Measurements from ENCODE around the gene AGPAT4.

AGPAT4 gene

DNA sequence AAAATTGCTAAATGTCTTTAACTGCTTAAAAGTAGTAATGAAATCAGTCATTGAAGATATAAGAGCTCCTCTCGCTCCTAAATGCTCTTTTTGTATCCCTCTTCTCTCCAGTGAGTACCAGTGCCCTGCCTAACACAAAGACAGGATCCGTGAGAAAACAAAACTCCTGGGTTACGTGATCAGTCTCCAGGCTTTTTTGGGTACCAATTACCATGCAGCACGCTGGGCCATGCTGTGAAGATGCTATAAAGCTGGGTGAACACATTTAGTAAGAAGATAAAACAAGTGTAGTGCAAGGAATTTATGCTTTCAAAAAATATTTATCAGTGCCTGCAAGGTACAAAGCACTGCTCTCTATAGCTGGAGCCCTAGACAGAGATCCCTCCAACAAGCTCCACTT, 66.7 kb downstream of the AGPAT4 start:
- DNase-seq (ENCODE audit: low read depth), result no peak
- TF ChIP-seq, protein P1, sequence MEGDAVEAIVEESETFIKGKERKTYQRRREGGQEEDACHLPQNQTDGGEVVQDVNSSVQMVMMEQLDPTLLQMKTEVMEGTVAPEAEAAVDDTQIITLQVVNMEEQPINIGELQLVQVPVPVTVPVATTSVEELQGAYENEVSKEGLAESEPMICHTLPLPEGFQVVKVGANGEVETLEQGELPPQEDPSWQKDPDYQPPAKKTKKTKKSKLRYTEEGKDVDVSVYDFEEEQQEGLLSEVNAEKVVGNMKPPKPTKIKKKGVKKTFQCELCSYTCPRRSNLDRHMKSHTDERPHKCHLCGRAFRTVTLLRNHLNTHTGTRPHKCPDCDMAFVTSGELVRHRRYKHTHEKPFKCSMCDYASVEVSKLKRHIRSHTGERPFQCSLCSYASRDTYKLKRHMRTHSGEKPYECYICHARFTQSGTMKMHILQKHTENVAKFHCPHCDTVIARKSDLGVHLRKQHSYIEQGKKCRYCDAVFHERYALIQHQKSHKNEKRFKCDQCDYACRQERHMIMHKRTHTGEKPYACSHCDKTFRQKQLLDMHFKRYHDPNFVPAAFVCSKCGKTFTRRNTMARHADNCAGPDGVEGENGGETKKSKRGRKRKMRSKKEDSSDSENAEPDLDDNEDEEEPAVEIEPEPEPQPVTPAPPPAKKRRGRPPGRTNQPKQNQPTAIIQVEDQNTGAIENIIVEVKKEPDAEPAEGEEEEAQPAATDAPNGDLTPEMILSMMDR (IDR thresholded peaks at IDR 0.05; ENCODE audit: control insufficient read depth, extremely low read depth, insufficient read depth), result no peak
- no peak overlapping the region for H3K4me3 ChIP-seq (ENCODE audit: low read depth, low read length)

DNA sequence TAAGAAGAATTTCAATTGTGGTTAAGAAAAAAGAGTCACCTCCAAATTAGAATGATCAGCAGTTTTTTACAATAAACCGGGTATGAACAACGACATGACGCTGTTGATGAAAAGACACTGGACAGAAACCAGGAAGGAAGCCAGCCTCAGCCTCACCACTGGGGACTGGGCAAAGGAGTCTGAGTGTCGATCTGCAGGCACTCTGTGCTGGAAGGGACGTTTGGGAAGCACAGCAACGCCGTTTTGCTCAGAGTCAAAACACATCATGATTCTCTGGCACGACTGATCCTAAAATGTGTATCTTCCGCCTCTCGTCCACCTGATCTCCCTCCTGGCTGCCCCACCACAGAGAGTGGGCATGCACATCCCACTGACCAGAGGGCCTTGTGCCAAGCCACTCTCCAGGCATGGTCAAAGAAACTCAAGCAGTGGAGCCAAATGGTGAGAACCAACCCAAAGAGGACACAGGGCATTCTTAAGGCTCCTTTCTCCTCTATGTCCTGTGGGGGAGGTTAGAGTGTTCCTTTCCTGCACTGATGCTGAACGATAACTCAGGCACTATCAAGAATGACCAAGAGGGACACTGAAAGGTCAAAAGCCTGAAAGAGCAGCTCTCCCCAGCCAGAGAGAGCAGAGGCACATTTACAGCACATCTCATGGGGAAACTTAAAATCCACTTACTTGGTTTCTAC, 68.8 kb downstream of the AGPAT4 start:
- DNase-seq (ENCODE audit: low read depth), result no peak
- no peak overlapping the region for H3K4me3 ChIP-seq (ENCODE audit: low read depth, low read length)
- TF ChIP-seq, protein P1 (IDR thresholded peaks at IDR 0.05; ENCODE audit: control insufficient read depth, extremely low read depth, insufficient read depth), result no peak

DNA sequence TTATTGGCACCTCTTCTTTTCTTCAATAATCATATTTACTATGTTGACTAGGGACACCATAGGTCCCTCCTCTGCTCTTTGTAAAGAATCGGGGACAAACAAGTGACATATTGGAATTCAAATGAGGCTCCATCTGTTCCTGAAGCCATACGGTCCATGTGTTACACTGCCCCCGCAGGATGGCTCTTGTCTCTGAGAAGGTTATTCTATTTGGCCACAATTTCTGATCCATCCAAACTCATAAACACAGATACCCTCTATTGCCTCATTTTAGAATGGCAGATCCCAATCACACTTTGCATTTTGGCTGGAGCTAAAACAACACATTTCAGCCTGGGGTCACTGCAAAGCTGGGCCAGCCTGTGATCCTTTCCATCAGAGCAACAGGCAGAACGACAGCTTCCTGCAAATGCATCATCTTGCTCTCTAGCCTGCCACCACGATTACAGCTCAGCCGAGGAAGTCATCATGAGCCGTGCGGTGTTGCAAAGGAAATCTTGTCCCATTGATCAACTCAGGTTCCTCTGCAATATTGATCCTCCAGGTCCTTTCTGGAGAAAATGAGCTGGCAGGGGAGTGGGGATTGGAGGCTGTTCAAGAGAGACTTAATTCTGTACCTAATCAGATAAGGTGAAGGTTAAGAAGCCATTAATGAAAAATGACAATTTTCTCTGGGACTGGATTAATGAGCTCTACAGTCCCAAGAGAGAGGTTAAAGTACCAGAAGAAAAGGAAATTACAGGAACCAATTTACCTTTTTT, 73.1 kb downstream of the AGPAT4 start:
- no peak for DNase-seq (ENCODE audit: low read depth)
- TF ChIP-seq, protein P1 (IDR thresholded peaks at IDR 0.05; ENCODE audit: control insufficient read depth, extremely low read depth, insufficient read depth), result no peak

DNA sequence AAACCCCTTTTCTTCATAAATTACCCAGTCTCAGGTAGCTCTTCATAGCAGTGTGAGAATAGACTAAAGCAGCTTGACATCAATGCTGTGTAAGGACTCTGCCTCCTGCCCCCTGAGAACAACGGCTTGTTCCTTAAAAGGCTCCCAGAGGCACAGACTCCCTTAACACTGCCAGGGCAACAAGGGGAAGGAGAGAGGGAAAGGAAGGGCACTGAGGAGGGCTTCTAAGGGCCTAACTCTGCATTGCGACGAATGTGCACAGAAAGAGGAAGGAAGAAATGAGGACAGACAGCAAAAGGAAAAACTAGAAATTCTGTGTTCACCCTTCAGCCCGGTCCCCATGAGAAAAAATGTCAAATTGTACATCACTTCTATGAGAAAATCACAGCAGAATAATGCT, 74.0 kb downstream of the AGPAT4 start:
- TF ChIP-seq, protein P1 (IDR thresholded peaks at IDR 0.05; ENCODE audit: control insufficient read depth, extremely low read depth, insufficient read depth), result no peak
- no peak overlapping the region for H3K4me3 ChIP-seq (ENCODE audit: low read depth, low read length)
- DNase-seq (ENCODE audit: low read depth), result no peak

More for the DNA sequence above, 73.1 kb downstream of the AGPAT4 start:
- no peak overlapping the region for H3K4me3 ChIP-seq (ENCODE audit: low read depth, low read length)

DNA sequence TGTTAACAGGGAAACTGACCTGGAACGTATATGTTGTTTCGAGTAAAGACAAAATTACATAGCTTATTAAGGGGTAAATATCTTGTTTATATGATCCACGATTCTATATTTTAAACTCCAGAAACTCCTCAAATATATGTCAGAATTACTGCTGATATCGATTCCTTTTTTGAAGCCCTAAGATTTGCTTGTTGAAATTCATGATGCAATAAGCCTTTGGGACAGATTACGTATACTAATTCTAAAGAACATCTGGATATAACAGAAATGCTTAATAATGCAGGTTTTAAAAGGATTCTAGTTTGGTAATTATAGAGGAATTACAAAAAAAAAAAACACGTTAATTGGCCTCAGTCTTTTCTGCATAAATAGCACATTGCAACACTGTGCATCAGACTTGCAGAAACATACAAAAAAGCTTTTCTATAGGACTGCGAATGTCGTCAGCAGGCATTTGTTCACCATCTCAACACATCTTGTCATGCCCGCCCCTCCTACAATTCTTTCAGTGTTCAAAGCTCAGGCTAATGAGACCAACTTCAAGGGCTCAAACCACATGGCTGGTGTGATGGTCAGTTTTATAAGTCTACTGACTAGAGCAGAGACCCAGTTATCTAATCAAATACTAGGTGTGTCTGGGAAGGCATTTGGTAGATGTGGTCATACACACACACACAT, 74.9 kb downstream of the AGPAT4 start:
- no peak for DNase-seq (ENCODE audit: low read depth)
- no peak overlapping the region for H3K4me3 ChIP-seq (ENCODE audit: low read depth, low read length)
- TF ChIP-seq, protein P1 (IDR thresholded peaks at IDR 0.05; ENCODE audit: control insufficient read depth, extremely low read depth, insufficient read depth), result no peak

DNA sequence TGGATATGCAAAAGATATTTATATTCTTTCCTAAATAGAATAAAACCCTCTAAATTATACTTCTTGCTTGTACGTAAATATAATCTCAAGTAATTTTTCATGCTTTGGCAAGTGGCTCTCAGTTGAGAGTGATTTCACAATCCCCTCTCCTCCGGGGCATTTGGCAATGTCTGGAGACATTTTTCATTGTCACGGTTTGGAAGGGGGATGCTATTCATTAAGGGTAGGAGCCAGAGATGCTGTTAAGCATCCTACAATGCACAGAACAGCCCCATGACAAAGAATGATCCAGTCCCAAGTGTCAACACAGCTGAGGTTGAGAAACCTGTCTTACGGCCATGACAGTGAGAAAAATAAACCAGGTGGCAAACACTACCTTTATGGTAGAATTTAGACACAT, 75.7 kb downstream of the AGPAT4 start:
- TF ChIP-seq, protein P1 (IDR thresholded peaks at IDR 0.05; ENCODE audit: control insufficient read depth, extremely low read depth, insufficient read depth), result no peak
- no peak overlapping the region for H3K4me3 ChIP-seq (ENCODE audit: low read depth, low read length)
- no peak for DNase-seq (ENCODE audit: low read depth)
